Suppressor macrophage treated with lipopolysaccharide for 1 hour (primary cell): ENCODE measurements around the gene PTBP3.
A peak's percentile ranks its signal among the peaks of the same experiment; 100 is the strongest.
"Not testable (repeated sequence)": the region's sequence is repeated elsewhere in the genome, so short reads cannot be mapped to it uniquely, and the experiment has no call there.

Source experiments
- DNase-seq, 3 donors: peaks; one replicate each; pipeline ENCODE4 v3.0.0-alpha.2; 2020 to 2022

The PTBP3 gene

GRCh38 chr9:112198646-112199045 is 134.8 kb downstream of the PTBP3 start:
- DNase-seq, result no peak

GRCh38 chr9:112194969-112195431 is 138.4 kb downstream of the PTBP3 start:
- peak; percentile 17 to 69 (median 62) for DNase-seq

GRCh38 chr9:112193572-112194288 is 139.7 kb downstream of the PTBP3 start:
- DNase-seq, result peak; percentile 47 to 86 (median 75)

GRCh38 chr9:112190320-112190719 is 143.1 kb downstream of the PTBP3 start:
- DNase-seq, result not testable (repeated sequence)

GRCh38 chr9:112188884-112189283 is 144.5 kb downstream of the PTBP3 start:
- DNase-seq, result no peak

GRCh38 chr9:112187404-112187803 is 146.0 kb downstream of the PTBP3 start:
- DNase-seq, result no peak

- DNase-seq, result no peak
Measured at GRCh38 chr9:112186695-112187094, 146.7 kb downstream of the PTBP3 start.

GRCh38 chr9:112184946-112185345 is 148.5 kb downstream of the PTBP3 start:
- DNase-seq, result no peak

- DNase-seq, result no peak
Measured at GRCh38 chr9:112184221-112184620, 149.2 kb downstream of the PTBP3 start.

GRCh38 chr9:112180387-112180881 is 153.0 kb downstream of the PTBP3 start:
- peak; percentile 35 to 49 (median 48) for DNase-seq

GRCh38 chr9:112179816-112180215 is 153.6 kb downstream of the PTBP3 start:
- DNase-seq, result no peak

- peak; percentile 18 to 63 (median 57) for DNase-seq
Measured at GRCh38 chr9:112176524-112176923, 156.9 kb downstream of the PTBP3 start.

GRCh38 chr9:112175796-112176315 is 157.6 kb downstream of the PTBP3 start:
- peak in 2 of 3 donors; percentile 18 to 27 for DNase-seq

GRCh38 chr9:112174965-112175795 is 158.2 kb downstream of the PTBP3 start, which contains the start of gene SUSD1:
SUSD1 (minus strand) TSS chr9:112175297; CDS start chr9:112175235, 62 bp downstream.
- DNase-seq, result peak; percentile 48 to 58 (median 54)

- peak; percentile 83 to 90 (median 88) for DNase-seq
Measured at GRCh38 chr9:112174222-112174964, 159.0 kb downstream of the PTBP3 start.

- DNase-seq, result no peak
Measured at GRCh38 chr9:112173489-112174221, 159.8 kb downstream of the PTBP3 start.

- DNase-seq, result no peak
Measured at GRCh38 chr9:112170968-112171367, 162.5 kb downstream of the PTBP3 start.

- DNase-seq, result no peak
Measured at GRCh38 chr9:112170235-112170634, 163.2 kb downstream of the PTBP3 start.

- DNase-seq, result no peak
Measured at GRCh38 chr9:112169368-112169767, 164.1 kb downstream of the PTBP3 start.

GRCh38 chr9:112168197-112168596 is 165.2 kb downstream of the PTBP3 start:
- no peak for DNase-seq
